NCI-H2029 treated with DMSO at 0.1 percent for 48 hours (cell line): ENCODE measurements around the gene ATP8B1.

ENCODE experiments used
- DNase-seq: peaks from one replicate; lab custom pipeline; 2025; lab: John Stamatoyannopoulos, UW

Gene ATP8B1

GRCh38 chr18:57819119-57819518, 16.0 kb upstream of the ATP8B1 start:
- DNase-seq: no peak

DNA sequence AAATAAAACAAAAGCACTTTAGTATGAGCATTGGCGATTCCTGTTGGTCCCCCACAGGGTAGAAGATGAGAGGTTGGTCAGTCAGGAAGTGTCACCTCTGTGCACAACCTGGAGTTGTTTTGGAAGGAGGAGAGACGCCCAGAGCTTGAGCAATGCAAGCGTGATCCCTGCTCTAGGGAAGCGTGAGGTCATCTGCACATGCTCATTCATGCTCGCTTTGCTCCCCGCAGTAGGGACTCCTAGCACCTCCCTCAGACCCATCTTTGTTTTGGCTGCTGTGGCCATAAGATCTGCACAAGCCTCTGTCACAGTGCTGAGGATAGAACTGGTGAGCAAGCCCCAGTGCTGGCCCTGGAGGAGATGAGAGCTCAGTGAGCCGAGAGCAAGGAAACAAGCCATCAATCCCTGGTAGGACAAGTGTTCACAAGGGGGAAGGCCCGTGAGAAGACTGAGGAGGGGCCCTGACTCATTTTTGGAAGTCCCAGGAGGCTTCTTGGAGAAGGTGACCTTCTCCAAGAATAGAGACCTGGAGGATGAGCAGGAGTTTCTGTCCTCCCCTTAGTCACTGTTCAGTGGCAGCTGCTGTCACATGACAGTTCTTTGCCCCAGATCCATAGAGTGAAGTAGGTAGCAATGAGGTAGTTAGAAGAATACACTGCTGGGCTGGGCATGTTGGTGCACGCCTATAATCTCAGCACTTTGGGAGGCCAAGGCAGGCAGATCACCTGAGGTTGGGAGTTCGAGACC, 13.3 kb upstream of the ATP8B1 start:
- no peak for DNase-seq

- DNase-seq: no peak
These were observed 11.4 kb upstream of the ATP8B1 start for GRCh38 chr18:57814555-57814954.

GRCh38 chr18:57813245-57813644, 10.1 kb upstream of the ATP8B1 start:
- no peak for DNase-seq

- no peak for DNase-seq
These were observed 9.0 kb upstream of the ATP8B1 start for GRCh38 chr18:57812126-57812477.

GRCh38 chr18:57811477-57812125, 8.5 kb upstream of the ATP8B1 start:
- no peak for DNase-seq

GRCh38 chr18:57809190-57809589, 6.1 kb upstream of the ATP8B1 start:
- DNase-seq: no peak

GRCh38 chr18:57807336-57808117, 4.4 kb upstream of the ATP8B1 start:
- DNase-seq: no peak

GRCh38 chr18:57806978-57807285, 3.8 kb upstream of the ATP8B1 start:
- no peak for DNase-seq

- no peak for DNase-seq
These were observed 3.3 kb upstream of the ATP8B1 start for GRCh38 chr18:57806201-57806977.

DNA sequence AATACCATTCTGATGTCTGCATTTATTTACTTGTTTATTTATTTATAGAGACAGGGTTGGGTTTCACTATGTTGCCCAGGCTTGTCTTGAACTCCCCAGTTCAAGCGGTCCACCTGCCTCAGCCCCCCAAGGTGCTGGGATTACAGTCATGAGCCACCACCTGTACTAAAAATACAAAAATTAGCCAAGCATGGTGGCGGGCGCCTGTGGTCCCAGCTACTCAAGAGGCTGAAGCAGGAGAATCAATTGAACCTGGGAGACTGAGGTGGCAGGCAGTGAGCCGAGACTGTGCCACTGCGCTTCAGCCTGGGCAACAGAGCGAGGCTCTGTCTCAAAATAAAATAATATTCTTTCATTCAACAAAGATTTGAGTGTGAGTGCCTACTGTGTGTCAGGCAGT, 2.0 kb upstream of the ATP8B1 start:
- no peak for DNase-seq

DNA sequence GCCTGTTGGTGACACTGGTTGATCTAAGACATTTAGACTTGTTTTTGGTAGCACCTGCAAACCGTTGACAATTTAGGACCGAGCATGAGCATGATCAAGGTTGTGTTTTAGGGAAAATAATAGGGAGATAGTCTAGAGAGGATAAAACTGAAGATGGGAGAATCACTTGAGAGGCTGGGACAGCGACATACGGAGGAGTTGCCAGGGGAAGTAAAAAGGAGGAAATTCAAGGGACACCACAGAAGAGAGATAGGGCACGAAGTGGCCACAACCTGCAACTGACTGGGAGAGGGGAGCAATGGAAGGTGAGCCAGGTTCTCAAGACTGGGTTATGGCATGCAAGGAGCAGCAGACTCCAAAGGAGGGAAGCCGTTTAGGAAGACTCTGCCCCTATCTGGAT, 1.4 kb upstream of the ATP8B1 start:
- no peak for DNase-seq

DNA sequence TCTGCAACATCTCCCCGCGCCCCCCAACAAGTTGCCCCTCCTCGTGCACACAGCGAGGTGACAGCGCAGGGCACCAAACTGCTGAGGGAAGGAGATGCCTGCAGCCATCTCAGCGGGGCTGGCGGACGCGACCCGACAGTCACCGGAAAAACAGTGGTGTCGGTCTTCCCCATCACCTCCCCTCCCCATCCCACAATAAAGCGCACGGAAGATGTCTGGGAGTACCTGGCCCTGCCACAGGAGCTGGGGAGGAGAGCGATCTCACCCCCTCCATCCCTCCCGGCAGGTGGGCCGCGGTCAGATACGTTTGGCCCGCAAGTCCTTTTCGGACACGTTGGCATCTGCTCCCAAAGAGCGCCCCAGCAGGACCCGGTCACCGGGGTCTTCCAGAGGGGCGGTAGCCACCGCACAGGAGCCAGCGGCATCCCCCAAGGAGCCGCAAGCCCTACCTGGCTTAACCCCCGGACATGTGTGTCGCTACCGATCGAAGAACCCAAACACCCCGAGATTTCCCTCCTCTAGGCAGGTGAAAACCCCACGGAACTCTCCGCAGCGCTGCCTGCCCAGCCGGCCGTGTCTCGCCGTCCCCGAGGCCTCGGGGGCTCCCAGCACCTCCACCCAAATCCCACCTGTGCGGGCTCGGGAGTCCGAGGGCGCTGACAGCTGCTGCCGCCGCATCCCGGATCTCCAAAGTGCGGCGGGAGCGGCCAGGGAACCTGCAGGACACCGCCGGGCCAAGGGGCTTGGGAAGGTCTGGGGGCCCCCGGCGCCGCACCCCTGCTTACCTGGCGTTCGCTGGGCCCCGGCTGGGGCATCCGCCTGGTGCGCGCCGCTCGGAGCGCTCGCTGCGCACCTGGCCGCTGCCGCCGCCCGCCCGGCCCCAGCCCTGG, 657 bp downstream of the ATP8B1 start:
- DNase-seq: no peak

- no peak for DNase-seq
These were observed 1.3 kb downstream of the ATP8B1 start for GRCh38 chr18:57801761-57802212.

GRCh38 chr18:57801325-57801724, 1.8 kb downstream of the ATP8B1 start:
- DNase-seq: no peak

GRCh38 chr18:57798713-57799373, 4.3 kb downstream of the ATP8B1 start:
- no peak for DNase-seq

- DNase-seq: peak; percentile 94
These were observed 5.9 kb downstream of the ATP8B1 start for GRCh38 chr18:57797209-57797651.

DNA sequence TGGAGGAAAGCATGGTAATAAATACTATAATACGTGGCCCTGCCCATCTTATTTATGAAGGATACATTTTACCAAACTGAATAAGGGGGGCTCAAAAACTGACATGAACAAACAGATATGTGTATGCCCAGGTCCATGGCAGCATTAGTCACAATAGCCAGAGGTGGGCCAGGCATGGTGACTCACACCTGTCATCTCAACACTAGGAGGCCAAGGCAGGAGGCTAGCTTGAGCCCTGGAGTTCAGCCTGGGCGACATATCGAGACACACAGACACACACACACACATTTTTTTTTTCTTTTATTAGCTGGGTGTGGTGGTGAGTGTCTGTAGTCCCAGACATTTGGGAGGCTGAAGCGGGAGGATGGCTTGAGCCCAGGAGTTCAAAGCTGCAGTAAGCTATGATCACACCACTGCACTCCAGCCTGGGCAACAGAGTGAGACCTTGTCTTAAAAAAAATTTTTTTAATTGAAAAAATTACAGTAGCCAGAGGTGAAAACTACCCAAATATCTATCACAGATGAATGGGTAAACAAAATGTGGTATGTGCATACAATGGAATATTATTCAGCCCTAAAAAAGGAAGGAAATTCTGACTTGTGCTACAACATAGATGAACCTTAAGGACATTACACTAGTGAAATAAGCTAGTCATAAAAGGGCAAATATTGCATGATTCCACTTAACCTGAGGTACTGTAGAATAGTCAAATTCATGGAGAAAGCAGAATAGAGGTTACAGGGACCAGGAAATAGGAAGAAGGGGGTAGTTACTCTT, 8.0 kb downstream of the ATP8B1 start:
- DNase-seq: no peak

DNA sequence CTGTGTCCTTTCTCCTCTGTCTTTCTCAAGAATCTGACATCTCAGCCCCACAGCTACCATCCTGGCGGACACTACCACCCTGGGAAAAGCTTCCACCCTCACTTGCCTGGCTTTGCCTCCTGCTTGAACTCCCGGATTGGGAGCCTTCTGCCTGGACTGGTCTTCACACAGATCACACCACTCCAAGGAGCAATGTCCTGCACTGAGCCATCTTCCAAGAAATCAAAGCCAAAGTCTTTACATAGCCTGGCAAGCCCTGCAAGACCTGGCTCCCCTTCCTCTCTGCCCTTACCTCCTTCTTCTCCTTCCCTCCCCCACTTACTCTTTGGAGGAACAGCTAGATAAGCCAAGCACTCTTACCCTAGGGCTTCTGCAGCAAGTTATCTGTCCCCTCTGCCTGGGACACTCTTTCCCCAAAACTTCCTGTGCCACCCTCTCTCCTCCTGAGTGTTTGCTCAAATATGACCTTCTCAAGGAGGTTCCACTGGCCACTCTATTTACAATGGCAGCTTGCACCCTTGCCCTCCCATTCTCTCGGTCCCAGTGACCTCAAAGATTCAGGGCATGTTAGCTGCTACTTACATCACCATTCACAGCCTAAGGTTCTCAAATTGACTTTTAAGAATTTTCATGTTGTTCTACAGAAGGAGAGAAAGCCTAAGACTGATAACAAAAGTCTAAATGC, 9.7 kb downstream of the ATP8B1 start:
- no peak for DNase-seq
